Right kidney (tissue), 1 donor: Measurements from ENCODE around the gene SLC2A4RG.

Experiments used
- DNase-seq: peaks from one replicate; pipeline ENCODE4 v3.0.0-alpha.2; 2016

SLC2A4RG gene

DNA sequence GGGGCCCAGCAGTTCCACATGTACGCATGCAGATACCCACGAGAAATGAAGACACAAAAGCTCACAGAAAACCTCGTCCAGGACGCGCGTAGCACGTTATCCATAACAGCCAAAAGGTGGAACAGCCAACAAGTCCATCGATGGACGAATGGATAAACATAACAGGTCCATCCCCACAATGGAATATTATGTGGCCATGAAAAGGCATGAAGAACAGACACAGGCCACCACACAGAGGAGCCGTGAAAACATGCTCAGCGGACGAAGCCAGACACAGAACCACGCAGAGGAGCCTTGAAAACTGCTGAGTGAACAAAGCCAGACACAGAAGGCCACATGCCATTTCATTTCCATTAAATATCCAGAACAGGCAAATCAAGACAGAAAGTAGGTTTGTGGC lies 38.0 kb downstream of the SLC2A4RG start:
- DNase-seq: no peak

- DNase-seq: no peak
These were observed 38.6 kb downstream of the SLC2A4RG start for GRCh38 chr20:63778034-63778752.

GRCh38 chr20:63778857-63779256 lies 39.3 kb downstream of the SLC2A4RG start:
- DNase-seq: no peak

DNA sequence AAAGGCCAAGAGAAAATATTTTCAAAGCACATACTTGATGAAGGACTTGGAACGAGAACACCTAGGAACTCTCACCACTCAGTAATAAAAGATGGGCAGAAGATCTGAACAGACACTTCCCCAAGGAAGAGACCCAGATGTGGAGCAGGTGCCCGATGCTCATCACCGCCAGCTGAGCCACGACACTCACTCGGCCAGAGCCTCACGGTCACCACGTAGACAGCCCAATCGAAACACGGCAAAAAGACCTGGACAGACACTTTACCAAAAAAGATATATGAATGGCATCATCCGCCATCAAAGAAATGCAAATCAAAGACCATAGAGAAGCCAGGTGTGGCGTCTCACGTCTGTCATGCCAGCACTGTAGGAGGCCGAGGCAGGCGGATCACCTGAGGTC lies 41.6 kb downstream of the SLC2A4RG start:
- no peak for DNase-seq

DNA sequence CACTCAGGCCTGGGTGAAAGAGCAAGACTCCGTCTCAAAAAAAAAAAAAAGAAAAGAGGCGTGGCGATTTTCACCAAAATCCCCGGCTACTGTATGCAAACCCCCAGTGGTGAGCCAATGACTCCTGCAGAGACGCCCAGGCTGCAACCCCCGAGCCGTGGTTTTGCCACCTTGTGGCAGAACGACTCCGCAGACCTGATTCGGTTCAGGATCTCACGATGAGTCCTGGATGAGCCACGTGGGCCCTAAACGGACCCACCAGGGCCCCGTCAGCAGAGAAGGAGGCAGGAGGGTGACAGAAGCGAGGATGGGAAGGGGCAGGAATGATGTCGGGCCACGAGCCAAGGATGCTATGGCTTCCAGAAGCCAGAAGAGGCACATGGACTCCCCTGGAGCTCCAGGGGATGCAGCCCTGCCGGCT lies 42.5 kb downstream of the SLC2A4RG start:
- no peak for DNase-seq

GRCh38 chr20:63782521-63782971 lies 43.0 kb downstream of the SLC2A4RG start:
- no peak for DNase-seq

DNA sequence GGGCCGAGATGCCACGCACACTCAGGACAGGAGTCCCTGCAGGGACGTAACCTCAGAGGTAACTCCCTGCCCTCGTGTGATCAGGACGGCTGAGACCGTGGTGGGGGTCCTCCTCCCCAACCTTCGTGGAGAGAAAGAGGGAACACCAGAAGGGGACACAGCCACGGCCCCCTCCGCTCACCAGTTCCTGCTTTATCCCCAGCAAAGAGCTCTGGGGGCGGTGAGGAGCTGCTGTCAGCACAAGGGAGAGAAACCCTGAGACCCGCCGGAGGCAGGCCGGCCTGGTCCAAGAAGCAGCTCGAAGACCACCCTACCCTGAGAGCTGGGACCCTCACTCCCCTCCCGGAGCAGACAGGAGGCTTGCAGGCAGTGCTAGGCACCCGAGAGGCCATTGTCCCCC lies 44.4 kb downstream of the SLC2A4RG start:
- no peak for DNase-seq

- DNase-seq: no peak
These were observed 46.1 kb downstream of the SLC2A4RG start for GRCh38 chr20:63785691-63786131.

DNA sequence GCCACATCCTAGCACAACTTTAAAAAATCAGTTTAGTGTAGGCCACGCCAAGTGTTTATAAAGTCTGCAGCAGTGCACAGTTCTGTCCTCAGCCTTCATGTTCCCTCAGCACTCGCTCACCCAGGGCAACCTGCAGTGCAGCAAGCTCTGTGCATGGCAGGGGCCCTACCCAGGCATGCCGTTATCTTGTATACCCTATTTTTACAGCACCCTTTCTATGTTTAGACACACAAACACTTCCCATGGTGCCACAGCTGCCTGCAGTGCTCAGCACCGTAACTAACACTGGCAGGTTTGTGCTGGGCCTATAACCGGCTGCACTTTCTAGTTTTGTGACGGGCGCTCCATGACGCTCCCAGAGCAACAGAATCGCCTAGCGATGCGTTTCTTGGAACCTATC lies 47.7 kb downstream of the SLC2A4RG start:
- DNase-seq: no peak

- DNase-seq: no peak
These were observed 48.2 kb downstream of the SLC2A4RG start for GRCh38 chr20:63787749-63788148.

- no peak for DNase-seq
These were observed 50.4 kb downstream of the SLC2A4RG start for GRCh38 chr20:63789836-63790571.

GRCh38 chr20:63790572-63791168 lies 51.1 kb downstream of the SLC2A4RG start:
- no peak for DNase-seq

DNA sequence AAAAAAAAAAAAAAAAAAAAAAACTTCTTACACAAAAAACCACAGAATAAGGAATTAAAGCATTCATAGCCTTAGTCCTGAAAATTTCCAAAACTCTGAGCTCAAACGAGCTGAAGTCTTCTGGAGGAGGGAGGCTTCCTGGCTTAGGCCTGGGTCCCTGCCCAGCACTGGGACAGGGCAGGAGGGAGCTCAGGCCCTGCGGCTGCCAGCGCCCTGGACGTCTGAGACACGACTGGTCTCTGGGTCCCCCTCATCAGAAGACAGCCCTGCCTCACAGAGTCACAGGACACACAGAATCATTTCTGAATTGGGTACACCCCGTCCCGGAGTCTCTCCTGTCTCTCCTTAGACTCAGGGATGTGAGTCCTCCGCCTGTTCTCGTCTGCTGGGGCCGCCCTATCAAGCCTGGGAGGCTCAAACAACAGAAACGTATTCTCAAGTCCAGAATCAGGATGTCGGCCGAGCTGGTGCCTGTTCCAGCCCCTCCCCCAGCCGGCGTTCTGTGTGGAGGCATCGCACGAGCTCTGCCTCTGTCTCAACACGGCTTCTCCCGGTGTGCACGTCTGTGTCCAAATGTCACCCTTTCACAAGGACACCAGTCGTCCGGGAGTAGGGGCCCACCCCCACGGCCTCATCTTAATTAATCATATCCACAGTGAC lies 52.1 kb downstream of the SLC2A4RG start:
- DNase-seq: peak; percentile 44

GRCh38 chr20:63792866-63793265 lies 53.3 kb downstream of the SLC2A4RG start:
- DNase-seq: no peak
